ENCODE measurements around the gene PHACTR4. TPM values are rescaled to one million over a fixed set of nuclear protein-coding genes. Genes with fewer than 3 reads are reported as not detected.

PHACTR4 gene
- total and polyA plus RNA-seq, 2 of the 8 experiments (the other 6 are each of a cell fraction or from before 2014, with no cell fraction given), result 23.7 to 57.8 TPM

- Histone ChIP-seq H2BK12ac (ENCODE audit: low read depth, low read length) (no peak overlapping the region), H3K4me3 (ENCODE audit: extremely low read depth in 1 of 4, insufficient read depth in 2 of 4, low read depth in 3 of 4, low read length in 4 of 4) (peak overlapping the region; percentile 49 to 74 (median 72))
- no peak for FAIRE-seq
- no peak for TF ChIP-seq USF2 (IDR thresholded peaks at IDR 0.05; ENCODE audit: low read length)
- TF ChIP-seq PHF8 (conservative IDR thresholded peaks at IDR 0.05; ENCODE audit: low read depth, low read length), result peak; percentile 26; the same call in 1 of the 2 replicates
- TF ChIP-seq TAF1 (IDR thresholded peaks at IDR 0.05; ENCODE audit: low read depth, low read length), result no peak
- no peak for TF ChIP-seq KDM1A (IDR thresholded peaks at IDR 0.05; ENCODE audit: borderline replicate concordance, low read length)
- TF ChIP-seq SIRT6 (IDR thresholded peaks at IDR 0.05; ENCODE audit: low read length), result no peak
- TF ChIP-seq RFX5 (IDR thresholded peaks at IDR 0.05; ENCODE audit: borderline replicate concordance, low read depth, low read length), result no peak
- TF ChIP-seq SAP30 (IDR thresholded peaks at IDR 0.05; ENCODE audit: insufficient read depth, insufficient replicate concordance, low read length), result no peak
- no peak for TF ChIP-seq CEBPB (IDR thresholded peaks at IDR 0.05; ENCODE audit: low read depth, low read length)
- TF ChIP-seq KDM5A (IDR thresholded peaks at IDR 0.05; ENCODE audit: low read length), result no peak
- peak in 1 of 2 experiments; percentile 17; a peak in 1 of 4 replicates for TF ChIP-seq RAD21 (IDR thresholded peaks at IDR 0.05 in 1 of 2, conservative IDR thresholded peaks at IDR 0.05 in 1 of 2; ENCODE audit: low read depth in 2 of 2, low read length in 2 of 2)
These were observed 40.0 kb upstream of the PHACTR4 start for GRCh38 chr1:28329395-28330153.

More at GRCh38 chr1:28329395-28330153, 40.0 kb upstream of the PHACTR4 start:
- peak in 1 of 2 experiments; percentile 56 for DNase-seq (ENCODE audit: low read depth in 1 of 2, low spot score in 2 of 2)
- Histone ChIP-seq H3K27me3 (replicated peaks in 1 of 4; ENCODE audit: control insufficient read depth in 3 of 4, extremely low read depth in 1 of 4, insufficient read depth in 3 of 4, low read length in 3 of 4) (no peaks in the 10 kb centered on the region; a peak in 1 of 7 replicates), H3K4me2 (ENCODE audit: insufficient read depth in 1 of 2, low read depth in 2 of 2, low read length in 2 of 2) (peak overlapping the region; percentile 57 to 60), H2BK5ac (ENCODE audit: low read depth, low read length) (no peak overlapping the region; the same call in 1 of the 2 replicates), H4K91ac (replicated peaks; ENCODE audit: insufficient read length, low read length) (no peak overlapping the region), H4K5ac (ENCODE audit: insufficient read length, low read depth, low read length) (no peak overlapping the region), H4K20me1 (replicated peaks in 1 of 2; ENCODE audit: control insufficient read depth in 1 of 2, insufficient read depth in 2 of 2, low read length in 2 of 2) (peaks cover under 1 to 2% of the 10 kb centered on the region in 2 experiments), H2AFZ (ENCODE audit: low read length) (no peak overlapping the region), H3K9ac (replicated peaks in 1 of 4; ENCODE audit: extremely low read depth in 1 of 4, low read depth in 3 of 4, low read length in 3 of 4) (peak overlapping the region; percentile 40 to 76 (median 68)), H3K36me3 (ENCODE audit: control insufficient read depth in 2 of 4, insufficient read depth in 4 of 4, low read length in 3 of 4) (peaks cover 4 to 23% (median 10%) of the 10 kb centered on the region in 4 experiments; a peak in 6 of 8 replicates), H3K4ac (replicated peaks; ENCODE audit: insufficient read length, low read depth, low read length) (no peak overlapping the region), H3K4me1 (replicated peaks in 1 of 4; ENCODE audit: control insufficient read depth in 3 of 4, insufficient read depth in 4 of 4, low read length in 3 of 4) (no peaks in the 10 kb centered on the region; a peak in 1 of 7 replicates), H3K18ac (ENCODE audit: extremely low read depth, low read length) (no peak overlapping the region), H3K79me1 (ENCODE audit: low read depth, low read length) (no peaks in the 10 kb centered on the region), H3K23ac (ENCODE audit: insufficient read length) (no peak overlapping the region), H3K27ac (ENCODE audit: low read depth, low read length) (peak overlapping the region; percentile 55; the same call in 1 of the 2 replicates), H4K8ac (ENCODE audit: extremely low read depth, insufficient read depth, low read length) (no peak overlapping the region; the same call in 1 of the 2 replicates), H3K9me3 (ENCODE audit: insufficient read depth in 2 of 2, low read depth in 1 of 2, low read length in 1 of 2) (no peaks in the 10 kb centered on the region), H2BK20ac (ENCODE audit: low read length) (no peak overlapping the region), H2BK120ac (replicated peaks; ENCODE audit: low read depth, low read length) (no peak overlapping the region), H3K14ac (ENCODE audit: insufficient read length) (no peak overlapping the region), H3K23me2 (ENCODE audit: low read depth, low read length) (0 out of 2 replicates have a peak, but pooled peaks cover 2% of the 10 kb centered on the region), H3K56ac (replicated peaks; ENCODE audit: insufficient read length, low read depth, low read length) (no peak overlapping the region), H3K79me2 (ENCODE audit: control insufficient read depth in 1 of 2, insufficient read depth in 2 of 2, low read length in 2 of 2) (no peaks in the 10 kb centered on the region; a peak in 1 of 4 replicates), H2AK5ac (ENCODE audit: low read depth, low read length) (0 out of 2 replicates have a peak overlapping the region, but pooled peaks have one; percentile 6), H2BK15ac (ENCODE audit: low read length) (no peak overlapping the region)
- CTCF ChIA-PET (ENCODE audit: partially characterized antibody), result interaction anchor here (0.6 to 3.0 kb wide), 7 partner anchors 11 to 437 kb away, joined by 3 to 14 read pairs (median 4); no protein-coding TSS in a partner anchor
- POLR2A ChIA-PET (ENCODE audit: partially characterized antibody), result interaction anchor here (0.7 to 3.6 kb wide), 24 partner anchors 8 to 443 kb away, joined by 3 to 29 read pairs (median 4); partner anchors contain the start of genes EYA3, PHACTR4, RCC1 and RNU11
- 58% methylated on average over 29 of the region's 29 CpGs; no CpG with 5 or more reads in 1 of the 2 experiments for WGBS, 2 experiments (ENCODE audit: extremely low coverage in 1 of 2, insufficient coverage in 1 of 2, insufficient read length in 1 of 2, insufficient replicate concordance in 2 of 2, low coverage in 1 of 2, low lambda C conversion rate in 2 of 2, missing lambda C conversion rate in 1 of 2)

All from H1 (cell line).